PC-3 (cell line): ENCODE measurements around the gene VIM.

Experiments
- CTCF ChIP-seq: fragments of 300-600 bp; sonication (generic); conservative IDR thresholded peaks from 2 replicates; pipeline ENCODE4 v1.5.1; 2017; ENCODE audit warnings: antibody characterized with exemption, low read depth, mild to moderate bottlenecking, low read length
- EZH2 ChIP-seq: fragments of 300-600 bp; sonication (generic); IDR thresholded peaks from one replicate; pipeline ENCODE4 v1.6.1; 2017; ENCODE audit warnings: antibody characterized with exemption, mild to moderate bottlenecking, low read length; ENCODE audit not compliant: unreplicated experiment
- EZH2phosphoT487 ChIP-seq: fragments of 300-600 bp; sonication (generic); IDR thresholded peaks from 2 replicates; pipeline ENCODE4 v1.6.1; 2018; ENCODE audit warnings: mild to moderate bottlenecking, antibody characterized with exemption, low read length, borderline replicate concordance

GRCh38 chr10:17199351-17199804 is 28.7 kb upstream of the VIM start:
- TF ChIP-seq EZH2 = no peak
- TF ChIP-seq CTCF = no peak
- TF ChIP-seq EZH2phosphoT487 = no peak
